Transverse colon (tissue), 3 donors: ENCODE results near the gene KCNMB1.

Experiments used
- EP300 ChIP-seq: sonication (generic); formaldehyde crosslinking; IDR thresholded peaks from one replicate; pipeline ENCODE4 v1.6.1; 2017; ENCODE audit warnings: antibody characterized with exemption, low read depth
- POLR2A ChIP-seq: fragments of 450-650 bp; IDR thresholded peaks from one replicate; pipeline ENCODE4 v1.6.1; 2016; ENCODE audit warnings: antibody characterized with exemption, mild to moderate bottlenecking, moderate library complexity
- TF ChIP-seq, protein P1 (sequence below), 5 experiments: fragments of 200-600 bp in 3 of 5; fragments of 450-650 bp in 2 of 5; sonication (generic) in 3 of 5; IDR thresholded peaks; 1 replicate in 2 of 5; 2 replicates in 3 of 5; pipeline ENCODE4 v1.5.1; 2016 to 2017; ENCODE audit warnings: antibody characterized with exemption in 5 of 5, inconsistent platforms in 3 of 5, mild to moderate bottlenecking in 2 of 5, moderate library complexity in 1 of 5

DNA sequence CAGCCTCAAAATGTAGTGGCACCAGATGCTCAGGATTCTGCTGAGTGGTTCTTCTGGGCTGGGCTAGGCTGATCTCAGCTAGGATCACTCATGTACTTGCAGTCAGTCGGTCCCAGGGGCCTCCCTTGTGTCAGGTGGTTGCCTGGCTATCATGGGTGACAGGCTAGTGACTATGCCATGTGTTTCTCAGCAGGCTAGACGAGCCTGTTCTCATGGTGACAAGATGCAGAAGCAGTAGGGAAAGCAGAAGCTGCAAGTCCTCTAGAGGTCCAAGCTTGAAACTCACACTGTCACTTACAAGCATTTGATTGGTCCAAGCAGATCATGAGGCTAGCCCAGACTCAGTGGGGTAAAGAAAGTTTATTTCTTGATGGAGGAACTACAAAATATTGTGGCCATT, 15.2 kb upstream of the KCNMB1 start:
- TF ChIP-seq, protein P1, sequence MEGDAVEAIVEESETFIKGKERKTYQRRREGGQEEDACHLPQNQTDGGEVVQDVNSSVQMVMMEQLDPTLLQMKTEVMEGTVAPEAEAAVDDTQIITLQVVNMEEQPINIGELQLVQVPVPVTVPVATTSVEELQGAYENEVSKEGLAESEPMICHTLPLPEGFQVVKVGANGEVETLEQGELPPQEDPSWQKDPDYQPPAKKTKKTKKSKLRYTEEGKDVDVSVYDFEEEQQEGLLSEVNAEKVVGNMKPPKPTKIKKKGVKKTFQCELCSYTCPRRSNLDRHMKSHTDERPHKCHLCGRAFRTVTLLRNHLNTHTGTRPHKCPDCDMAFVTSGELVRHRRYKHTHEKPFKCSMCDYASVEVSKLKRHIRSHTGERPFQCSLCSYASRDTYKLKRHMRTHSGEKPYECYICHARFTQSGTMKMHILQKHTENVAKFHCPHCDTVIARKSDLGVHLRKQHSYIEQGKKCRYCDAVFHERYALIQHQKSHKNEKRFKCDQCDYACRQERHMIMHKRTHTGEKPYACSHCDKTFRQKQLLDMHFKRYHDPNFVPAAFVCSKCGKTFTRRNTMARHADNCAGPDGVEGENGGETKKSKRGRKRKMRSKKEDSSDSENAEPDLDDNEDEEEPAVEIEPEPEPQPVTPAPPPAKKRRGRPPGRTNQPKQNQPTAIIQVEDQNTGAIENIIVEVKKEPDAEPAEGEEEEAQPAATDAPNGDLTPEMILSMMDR (IDR thresholded peaks at IDR 0.05), result no peak
- TF ChIP-seq POLR2A, result no peak
- no peak for TF ChIP-seq EP300
